UCSD-AML1 (cell line): ENCODE measurements around the gene LTBP2.
A peak's percentile ranks its signal among the peaks of the same experiment; 100 is the strongest.

ENCODE experiments used
- DNase-seq: peaks from one replicate; lab custom pipeline; 2025; ENCODE audit not compliant: unreplicated experiment; lab: John Stamatoyannopoulos, UW

Gene LTBP2

GRCh38 chr14:74613211-74613914 lies 1.3 kb upstream of the LTBP2 start:
- no peak for DNase-seq

- DNase-seq: peak; percentile 88
Observed at GRCh38 chr14:74612350-74613021, 449 bp upstream of the LTBP2 start.

GRCh38 chr14:74610866-74611649 lies 979 bp downstream of the LTBP2 start:
- DNase-seq: no peak

- DNase-seq: no peak
Observed at GRCh38 chr14:74610199-74610865, 1.7 kb downstream of the LTBP2 start.

GRCh38 chr14:74609721-74610120 lies 2.3 kb downstream of the LTBP2 start:
- DNase-seq: no peak

GRCh38 chr14:74608959-74609611 lies 3.0 kb downstream of the LTBP2 start:
- peak; percentile 79 for DNase-seq

GRCh38 chr14:74606727-74607126 lies 5.3 kb downstream of the LTBP2 start:
- no peak for DNase-seq

- DNase-seq: no peak
Observed at GRCh38 chr14:74605531-74606223, 6.4 kb downstream of the LTBP2 start.

GRCh38 chr14:74604911-74605310 lies 7.1 kb downstream of the LTBP2 start:
- DNase-seq: no peak

GRCh38 chr14:74604157-74604556 lies 7.9 kb downstream of the LTBP2 start:
- DNase-seq: no peak

- no peak for DNase-seq
Observed at GRCh38 chr14:74601982-74602381, 10.1 kb downstream of the LTBP2 start.

GRCh38 chr14:74599946-74600345 lies 12.1 kb downstream of the LTBP2 start:
- no peak for DNase-seq

GRCh38 chr14:74599321-74599761 lies 12.7 kb downstream of the LTBP2 start:
- no peak for DNase-seq

GRCh38 chr14:74596741-74597450 lies 15.1 kb downstream of the LTBP2 start:
- DNase-seq: no peak

GRCh38 chr14:74595006-74595735 lies 16.9 kb downstream of the LTBP2 start:
- DNase-seq: no peak

- no peak for DNase-seq
Observed at GRCh38 chr14:74594606-74595005, 17.4 kb downstream of the LTBP2 start.

GRCh38 chr14:74594029-74594428 lies 18.0 kb downstream of the LTBP2 start:
- DNase-seq: no peak

- DNase-seq: no peak
Observed at GRCh38 chr14:74593241-74593953, 18.6 kb downstream of the LTBP2 start.
